ENCODE results near the gene TNS4. TPM values are rescaled to one million over a fixed set of nuclear protein-coding genes. Genes with fewer than 3 reads are reported as not detected.

Gene TNS4
- total and polyA plus RNA-seq, 7 donors = 0.04 to 0.06 TPM; not detected in 5

GRCh38 chr17:40471846-40472732 lies 29.3 kb downstream of the TNS4 start:
- no peaks in the 10 kb centered on the region for H3K27me3 ChIP-seq (ENCODE audit: insufficient read depth in 3 of 3, low read length in 2 of 3)
- no peak for TF ChIP-seq CTCF (IDR thresholded peaks at IDR 0.05)
- no peak overlapping the region for H3K4me3 ChIP-seq
- H3K9me3 ChIP-seq = no peaks in the 10 kb centered on the region
- intact Hi-C loops (cut with DNase I) = no loop called here
- no peak overlapping the region for H3K27ac ChIP-seq
- no peaks in the 10 kb centered on the region for H3K36me3 ChIP-seq (ENCODE audit: insufficient read depth in 1 of 2, low read depth in 1 of 2)
- DNase-seq (no peak), ATAC-seq (no peak)
- WGBS, 3 donors = 93 to 95% (median 95%) methylated on average over 5 to 6 of the region's 6 CpGs
- H3K4me1 ChIP-seq = no peaks in the 10 kb centered on the region

DNA sequence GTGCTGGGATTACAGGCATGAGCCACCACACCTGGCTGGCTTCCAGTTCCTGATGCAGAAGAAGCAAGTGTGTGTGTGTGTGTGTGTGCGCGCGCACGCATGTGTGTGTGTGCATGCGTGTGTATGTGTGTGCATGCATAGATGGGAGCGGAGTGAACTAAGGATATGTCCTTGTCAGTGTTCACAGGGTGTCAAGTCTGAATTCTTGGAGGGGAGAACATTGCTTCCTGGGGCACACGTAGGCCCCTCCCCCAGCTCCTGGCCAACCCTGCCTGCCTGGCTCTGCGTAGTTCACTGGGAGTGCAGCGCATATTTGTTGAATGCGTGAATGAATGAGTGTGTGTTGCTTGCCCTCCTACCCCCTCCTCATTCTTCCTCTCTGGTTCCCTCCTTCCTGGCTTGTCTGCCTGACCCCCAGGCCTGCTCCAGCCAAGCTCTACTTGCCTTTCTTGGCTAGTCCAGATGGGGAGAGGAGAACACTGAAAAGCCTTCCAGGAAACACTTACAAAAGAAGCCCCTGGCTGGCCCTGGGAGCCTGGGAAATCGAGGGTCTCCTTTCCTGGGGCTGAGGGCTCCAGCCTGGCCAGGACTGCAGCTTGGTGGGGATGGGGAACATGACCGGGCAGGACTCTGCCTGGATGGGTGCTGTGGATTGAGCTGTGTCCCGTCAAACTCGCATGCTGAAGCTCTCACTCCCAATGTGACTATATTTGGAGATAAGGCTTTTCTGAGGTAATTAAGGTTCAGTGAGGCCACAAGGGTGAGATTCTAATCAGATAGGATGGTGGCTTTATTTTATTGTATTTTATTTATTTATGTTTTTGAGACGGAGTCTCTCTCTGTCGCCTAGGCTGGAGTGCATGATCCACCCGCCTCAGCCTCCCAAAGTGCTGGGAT lies 30.2 kb downstream of the TNS4 start:
- no peaks in the 10 kb centered on the region for H3K4me1 ChIP-seq
- no peak overlapping the region for H3K4me3 ChIP-seq
- no peak for ATAC-seq
- H3K27ac ChIP-seq = no peak overlapping the region
- no peaks in the 10 kb centered on the region for H3K36me3 ChIP-seq (ENCODE audit: insufficient read depth in 1 of 2, low read depth in 1 of 2)
- intact Hi-C loops (cut with DNase I) = no loop called here
- WGBS, 3 donors = 83 to 87% (median 84%) methylated on average over 17 of the region's 17 CpGs
- no peak for TF ChIP-seq CTCF (IDR thresholded peaks at IDR 0.05)
- no peaks in the 10 kb centered on the region for H3K27me3 ChIP-seq (ENCODE audit: insufficient read depth in 3 of 3, low read length in 2 of 3)
- no peak for DNase-seq
- H3K9me3 ChIP-seq = no peaks in the 10 kb centered on the region

GRCh38 chr17:40469805-40470675 lies 31.4 kb downstream of the TNS4 start:
- intact Hi-C loops (cut with DNase I) = no loop called here
- no peak for TF ChIP-seq CTCF (IDR thresholded peaks at IDR 0.05)
- WGBS, 3 donors = 79 to 87% (median 80%) methylated on average over 4 of the region's 4 CpGs

DNA sequence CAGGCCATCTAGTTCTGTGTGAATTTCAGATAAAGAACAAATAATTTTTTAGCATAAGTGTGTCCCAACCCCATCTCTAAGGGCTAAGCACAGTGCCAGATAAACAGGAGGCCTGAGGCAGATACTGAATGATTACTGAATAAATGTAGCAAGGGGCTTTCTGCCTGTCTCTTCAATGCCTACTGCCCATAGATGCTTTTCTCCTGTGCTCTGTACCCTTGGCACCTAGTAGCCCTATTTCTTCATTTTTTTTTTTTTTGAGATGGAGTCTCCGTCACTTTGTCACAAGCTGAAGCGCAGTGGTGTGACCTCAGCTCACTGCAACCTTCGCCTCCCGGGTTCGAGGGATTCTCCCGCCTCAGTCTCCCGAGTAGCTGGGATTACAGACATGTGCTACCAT lies 32.9 kb downstream of the TNS4 start:
- no peak for DNase-seq
- H3K36me3 ChIP-seq (ENCODE audit: insufficient read depth in 1 of 2, low read depth in 1 of 2) = no peaks in the 10 kb centered on the region
- intact Hi-C loops (cut with DNase I) = no loop called here
- no peaks in the 10 kb centered on the region for H3K4me1 ChIP-seq
- ATAC-seq = no peak
- no peak for TF ChIP-seq CTCF (IDR thresholded peaks at IDR 0.05)
- no peak overlapping the region for H3K4me3 ChIP-seq
- no peaks in the 10 kb centered on the region for H3K27me3 ChIP-seq (ENCODE audit: insufficient read depth in 3 of 3, low read length in 2 of 3)
- 94 to 95% (median 95%) methylated on average over 7 of the region's 7 CpGs for WGBS, 3 donors
- H3K27ac ChIP-seq = no peak overlapping the region
- no peaks in the 10 kb centered on the region for H3K9me3 ChIP-seq

More at GRCh38 chr17:40469805-40470675, 31.4 kb downstream of the TNS4 start:
- Histone ChIP-seq H3K9me3 (no peaks in the 10 kb centered on the region), H3K4me3 (no peak overlapping the region), H3K27me3 (ENCODE audit: insufficient read depth in 3 of 3, low read length in 2 of 3) (no peaks in the 10 kb centered on the region), H3K4me1 (no peaks in the 10 kb centered on the region), H3K27ac (no peak overlapping the region), H3K36me3 (ENCODE audit: insufficient read depth in 1 of 2, low read depth in 1 of 2) (no peaks in the 10 kb centered on the region)
- no peak for DNase-seq
- no peak for ATAC-seq
